Activated T-helper 1 cell treated with anti-CD3 and anti-CD28 coated beads, Interleukin-12 subunit alpha, Interleukin-12 subunit beta, Interleukin-2, Interleukin-4 antibody, amounts not matched to agents 30 ng/mL and 10 ng/mL and 1 ng/mL, durations not matched to agents 14 hours and 24 hours and 36 hours (primary cell): ENCODE data around the gene PPP2R5A. TPM values are rescaled to one million over a fixed set of nuclear protein-coding genes. Genes with fewer than 3 reads are reported as not detected.

Experiments used
- DNase-seq: peaks from one replicate; pipeline ENCODE4 v3.0.0; 2021; ENCODE audit warnings: low spot score
- H3K27ac Mint-ChIP-seq: one replicate; pipeline ENCODE4 v1.8.0; 2021; ENCODE audit warnings: mild to moderate bottlenecking, mixed read lengths
- H3K27me3 Mint-ChIP-seq: one replicate; pipeline ENCODE4 v1.8.0; 2022; ENCODE audit warnings: mild to moderate bottlenecking, moderate library complexity, mixed read lengths; ENCODE audit not compliant: insufficient read depth
- H3K36me3 Mint-ChIP-seq: one replicate; pipeline ENCODE4 v1.8.0; 2021; ENCODE audit warnings: low read depth, mixed read lengths
- H3K4me1 Mint-ChIP-seq: one replicate; pipeline ENCODE4 v1.8.0; 2021; ENCODE audit warnings: low read depth, mixed read lengths
- H3K4me3 Mint-ChIP-seq: one replicate; pipeline ENCODE4 v1.8.0; 2021; ENCODE audit warnings: mild to moderate bottlenecking, moderate library complexity, mixed read lengths
- H3K9me3 Mint-ChIP-seq: one replicate; pipeline ENCODE4 v1.8.0; 2021; ENCODE audit warnings: mixed read lengths
- intact Hi-C: fragments of 100-400 bp; cut with micrococcal nuclease; formaldehyde crosslinking; loops from one replicate; pipeline ENCODE4 v1.15.1; 2024
- total RNA-seq: library from RNA; stranded (reverse); gene quantifications from 2 replicates; pipeline ENCODE4 v1.2.3, GENCODE V29; 2022

PPP2R5A gene
- total RNA-seq, 1 donor from 2014 or later = 46.4 TPM

DNA sequence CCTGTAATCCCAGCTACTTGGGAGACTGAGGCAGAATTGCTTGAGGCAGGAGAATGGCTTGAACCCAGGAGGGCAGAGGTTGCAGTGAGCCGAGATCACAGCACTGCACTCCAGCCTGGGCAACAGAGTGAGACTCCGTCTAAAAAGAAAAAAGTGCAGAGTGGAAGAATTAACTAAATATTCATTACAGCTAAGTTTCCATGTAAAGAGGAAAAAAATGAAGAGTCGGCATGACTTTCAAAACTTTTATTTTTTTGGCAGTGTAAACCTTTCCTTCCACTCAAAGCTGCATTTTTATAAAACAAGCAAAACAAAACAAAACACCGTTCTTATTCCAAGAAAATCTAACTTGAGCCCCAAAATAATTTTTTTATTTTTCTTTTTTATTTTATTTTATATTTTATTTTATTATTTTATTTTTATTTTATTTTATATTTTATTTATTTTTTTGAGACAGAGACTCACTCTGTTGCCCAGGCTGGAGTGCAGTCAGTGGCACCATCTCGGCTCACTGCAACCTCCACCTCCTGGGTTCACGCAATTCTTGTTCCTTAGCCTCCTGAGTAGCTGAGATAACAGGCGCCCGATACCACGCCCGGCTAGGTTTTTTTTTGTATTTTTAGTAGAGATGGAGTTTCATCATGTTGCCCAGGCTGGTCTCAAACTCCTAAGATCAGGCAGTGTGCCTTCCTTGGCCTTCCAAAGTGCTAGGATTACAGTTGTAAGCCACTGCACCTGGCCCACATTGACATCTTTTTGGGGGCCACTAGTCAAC is 66.6 kb downstream of the PPP2R5A start:
- intact Hi-C loops = no loop called here
- Mint-ChIP-seq H3K4me1 (no peaks in the 10 kb centered on the region), H3K27me3 (no peaks in the 10 kb centered on the region), H3K9me3 (no peaks in the 10 kb centered on the region), H3K36me3 (peaks cover 31% of the 10 kb centered on the region), H3K4me3 (no peak overlapping the region), H3K27ac (no peak overlapping the region)
- no peak for DNase-seq

DNA sequence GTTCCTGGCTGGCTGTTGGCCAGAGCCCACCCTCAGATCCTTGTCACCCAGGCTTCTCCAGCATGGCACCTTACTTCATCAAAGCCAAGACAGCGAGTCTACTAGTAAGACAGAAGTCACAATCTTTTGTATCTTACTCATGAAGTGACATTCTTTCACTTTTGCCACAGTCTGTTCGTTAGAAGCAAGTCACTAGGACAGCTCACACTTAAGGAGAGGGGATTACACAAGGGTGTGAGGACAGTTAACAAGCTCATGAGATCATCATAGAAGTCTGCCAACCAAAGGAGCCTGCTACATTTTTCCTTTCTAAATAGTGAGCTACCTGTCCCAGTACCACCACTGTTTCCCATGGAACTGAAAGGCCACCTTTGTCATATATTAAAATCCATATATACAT is 68.0 kb downstream of the PPP2R5A start:
- intact Hi-C loops = no loop called here
- Mint-ChIP-seq H3K27ac (no peak overlapping the region), H3K4me1 (peaks cover 2% of the 10 kb centered on the region), H3K4me3 (no peak overlapping the region), H3K36me3 (peaks cover 28% of the 10 kb centered on the region), H3K9me3 (no peaks in the 10 kb centered on the region), H3K27me3 (no peaks in the 10 kb centered on the region)
- no peak for DNase-seq

DNA sequence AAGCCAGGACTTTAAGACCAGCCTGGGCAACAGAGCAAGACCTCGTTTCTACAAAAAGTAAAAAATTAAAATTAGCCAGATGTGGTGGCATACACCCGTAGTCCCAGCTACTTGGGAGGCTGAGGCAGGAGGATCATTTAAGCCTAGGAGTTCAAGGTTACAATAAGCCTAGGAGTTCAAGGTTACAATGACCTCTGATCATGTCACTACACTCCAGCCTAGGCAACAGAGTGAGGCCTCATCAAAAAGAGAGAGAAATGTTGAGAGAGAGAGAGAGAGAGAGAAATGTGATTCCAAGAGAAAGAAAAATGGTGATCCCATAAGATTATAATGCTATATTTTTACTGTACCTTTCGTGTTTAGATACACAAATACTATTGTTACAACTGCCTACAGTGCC is 69.3 kb downstream of the PPP2R5A start:
- Mint-ChIP-seq H3K27ac (no peak overlapping the region), H3K4me1 (peaks cover 12% of the 10 kb centered on the region), H3K9me3 (no peaks in the 10 kb centered on the region), H3K27me3 (no peaks in the 10 kb centered on the region), H3K4me3 (no peak overlapping the region), H3K36me3 (peaks cover 33% of the 10 kb centered on the region)
- intact Hi-C loops = no loop called here
- no peak for DNase-seq

DNA sequence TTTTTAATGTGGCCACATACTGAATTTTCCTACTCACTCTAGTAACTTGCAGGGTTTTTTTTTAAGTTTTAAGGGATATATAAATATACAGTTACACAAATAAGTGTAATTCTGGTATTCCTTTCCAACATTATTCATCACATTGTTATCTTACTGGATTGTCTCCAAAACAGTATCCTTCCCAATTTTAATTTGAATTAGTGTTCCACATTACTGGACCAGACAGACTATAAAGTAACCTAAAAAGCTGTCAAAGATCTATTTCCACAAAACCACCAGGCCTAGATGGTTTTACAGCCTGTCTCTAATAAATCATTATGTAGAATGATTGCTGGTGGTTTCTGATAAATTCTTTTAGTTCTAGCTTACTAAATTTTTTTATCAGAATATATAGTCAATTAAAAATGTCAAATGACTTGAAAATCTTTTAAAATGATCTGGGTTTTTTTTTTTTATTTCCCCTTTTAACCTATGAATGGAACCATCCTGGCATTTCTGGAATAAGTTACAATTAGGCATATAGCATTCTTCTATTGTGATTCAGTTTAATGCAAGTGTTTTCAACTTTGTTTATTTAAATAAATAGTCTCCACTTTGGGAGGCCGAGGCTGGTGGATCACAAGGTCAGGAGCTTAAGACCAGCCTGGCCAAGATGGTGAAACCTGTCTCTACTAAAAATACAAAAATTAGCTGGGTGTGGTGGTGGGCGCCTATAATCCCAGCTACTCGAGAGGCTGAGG is 70.2 kb downstream of the PPP2R5A start:
- Mint-ChIP-seq H3K4me3 (no peak overlapping the region), H3K9me3 (no peaks in the 10 kb centered on the region), H3K27me3 (no peaks in the 10 kb centered on the region), H3K36me3 (peaks cover 36% of the 10 kb centered on the region), H3K4me1 (peaks cover 21% of the 10 kb centered on the region), H3K27ac (no peak overlapping the region)
- DNase-seq = no peak
- intact Hi-C loops = no loop called here

DNA sequence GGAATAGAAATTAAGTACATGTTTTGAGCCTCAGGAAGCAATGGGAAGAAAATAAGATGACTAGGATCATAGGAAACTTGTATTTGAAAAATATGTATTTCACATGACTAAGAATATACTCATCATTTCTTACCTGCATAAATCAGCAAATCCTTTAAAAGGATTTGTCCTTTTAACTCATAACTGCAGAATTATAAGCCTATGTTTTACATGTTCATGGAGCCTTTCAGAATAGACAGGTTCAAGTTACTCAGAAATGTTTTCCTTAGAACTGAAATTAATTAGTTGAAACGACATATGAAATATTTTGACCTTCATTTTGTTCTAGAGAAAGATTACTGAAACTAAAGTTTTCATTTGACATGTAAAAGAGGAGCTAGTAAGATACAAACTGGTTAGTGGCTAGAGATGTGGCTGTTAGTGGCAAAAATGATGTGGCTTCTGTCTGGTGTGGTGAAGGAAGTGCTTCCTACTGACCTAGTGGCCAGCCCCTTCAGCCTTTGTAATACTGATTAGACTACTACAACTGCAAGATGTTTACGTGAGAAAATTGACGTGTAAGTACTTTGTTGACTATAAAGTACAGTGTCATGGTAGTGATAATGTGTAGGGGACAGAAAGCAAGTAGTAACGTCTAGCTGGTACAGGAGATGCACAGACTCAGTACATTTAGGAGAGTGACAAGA is 74.7 kb downstream of the PPP2R5A start:
- Mint-ChIP-seq H3K4me1 (peaks cover 21% of the 10 kb centered on the region), H3K9me3 (no peaks in the 10 kb centered on the region), H3K27ac (peak overlapping the region; percentile 60), H3K36me3 (peaks cover 31% of the 10 kb centered on the region), H3K4me3 (no peak overlapping the region), H3K27me3 (no peaks in the 10 kb centered on the region)
- intact Hi-C loops = no loop called here
- no peak for DNase-seq

DNA sequence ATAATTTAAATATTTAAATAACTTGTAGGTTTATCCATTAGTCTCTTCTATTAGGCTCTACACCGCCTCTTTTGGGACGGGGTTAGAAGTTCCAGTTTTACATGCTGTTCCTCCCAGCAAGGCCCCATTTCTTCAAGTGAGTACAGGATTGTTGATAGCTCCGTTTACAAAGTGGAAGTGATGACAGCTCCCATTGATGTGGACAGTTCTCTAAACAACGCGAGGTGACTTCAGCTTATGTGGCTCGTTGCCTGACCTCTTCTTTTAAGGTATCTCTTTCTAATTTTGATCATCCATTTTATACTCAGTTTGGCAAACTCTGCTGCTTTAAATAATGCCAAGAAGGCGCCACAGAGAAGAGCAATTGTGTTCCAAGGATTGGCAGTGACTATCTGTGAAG is 79.8 kb downstream of the PPP2R5A start:
- peaks cover 3% of the 10 kb centered on the region for H3K9me3 Mint-ChIP-seq
- peaks cover 24% of the 10 kb centered on the region for H3K36me3 Mint-ChIP-seq
- H3K27ac Mint-ChIP-seq = no peak overlapping the region
- DNase-seq = no peak
- no peaks in the 10 kb centered on the region for H3K27me3 Mint-ChIP-seq
- H3K4me1 Mint-ChIP-seq = peaks cover 5% of the 10 kb centered on the region
- intact Hi-C loops = loop anchor here (5.0 kb wide), 1 partner anchor 78 kb away; the partner anchor contains the start of gene PPP2R5A
- no peak overlapping the region for H3K4me3 Mint-ChIP-seq

DNA sequence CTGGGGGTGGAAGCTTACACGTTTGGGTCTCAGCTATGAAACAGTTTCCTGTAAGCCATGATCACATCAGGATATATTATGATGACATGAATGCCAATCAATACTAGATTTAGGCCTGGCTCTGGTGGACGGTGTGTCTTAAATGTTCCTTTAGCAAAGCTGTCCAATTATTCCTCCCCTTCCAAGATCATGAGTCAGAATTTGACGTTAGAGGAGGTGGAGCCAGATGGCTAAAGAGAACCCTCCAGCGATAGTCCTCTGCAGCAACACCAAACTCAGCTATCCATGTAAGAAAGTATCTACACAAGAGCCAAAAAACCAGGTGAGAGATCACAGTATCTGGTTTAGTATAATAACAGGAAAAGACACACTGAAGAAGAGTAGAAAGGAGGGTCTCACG is 81.7 kb downstream of the PPP2R5A start:
- Mint-ChIP-seq H3K4me3 (no peak overlapping the region), H3K4me1 (no peaks in the 10 kb centered on the region), H3K9me3 (peaks cover 3% of the 10 kb centered on the region), H3K27ac (no peak overlapping the region), H3K27me3 (no peaks in the 10 kb centered on the region), H3K36me3 (peaks cover 25% of the 10 kb centered on the region)
- no peak for DNase-seq
- intact Hi-C loops = loop anchor here (5.0 kb wide), 1 partner anchor 80 kb away; the partner anchor contains the start of gene PPP2R5A

DNA sequence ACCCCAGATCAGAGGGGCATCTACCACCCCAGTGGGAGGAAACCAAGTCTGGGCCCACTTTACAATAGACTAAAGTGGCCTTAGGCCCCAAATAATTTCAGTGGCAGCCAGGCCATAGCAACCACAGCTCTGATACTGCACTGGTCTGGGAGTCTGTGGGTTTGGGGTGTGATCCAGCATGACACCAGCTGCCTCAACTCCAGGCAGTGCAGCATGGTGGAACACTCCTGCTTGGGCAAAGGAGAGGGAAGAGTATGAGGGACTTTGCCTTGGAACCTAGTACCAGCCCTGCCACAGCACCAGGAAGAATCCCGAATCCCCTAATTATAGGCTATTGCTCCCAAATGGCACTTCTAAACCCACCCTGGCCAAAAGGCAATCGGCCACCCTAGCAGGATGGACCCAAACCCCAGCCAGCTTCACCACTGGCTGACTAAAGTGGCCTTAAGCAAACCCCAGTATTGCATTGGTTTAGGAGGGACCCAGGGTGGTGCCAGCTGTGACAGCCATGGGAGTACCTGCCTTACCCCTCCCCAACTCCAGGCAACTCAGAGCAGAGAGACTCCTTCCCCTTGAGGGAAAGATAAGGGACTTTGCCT is 82.4 kb downstream of the PPP2R5A start:
- intact Hi-C loops = loop anchor here (1.0 to 5.0 kb wide), 7 partner anchors 80 to 687 kb away; partner anchors contain the start of genes DTL, INTS7 and PPP2R5A
- H3K27me3 Mint-ChIP-seq = no peaks in the 10 kb centered on the region
- H3K9me3 Mint-ChIP-seq = peaks cover 3% of the 10 kb centered on the region
- no peaks in the 10 kb centered on the region for H3K4me1 Mint-ChIP-seq
- peaks cover 28% of the 10 kb centered on the region for H3K36me3 Mint-ChIP-seq
- DNase-seq = no peak
- no peak overlapping the region for H3K4me3 Mint-ChIP-seq
- H3K27ac Mint-ChIP-seq = no peak overlapping the region

DNA sequence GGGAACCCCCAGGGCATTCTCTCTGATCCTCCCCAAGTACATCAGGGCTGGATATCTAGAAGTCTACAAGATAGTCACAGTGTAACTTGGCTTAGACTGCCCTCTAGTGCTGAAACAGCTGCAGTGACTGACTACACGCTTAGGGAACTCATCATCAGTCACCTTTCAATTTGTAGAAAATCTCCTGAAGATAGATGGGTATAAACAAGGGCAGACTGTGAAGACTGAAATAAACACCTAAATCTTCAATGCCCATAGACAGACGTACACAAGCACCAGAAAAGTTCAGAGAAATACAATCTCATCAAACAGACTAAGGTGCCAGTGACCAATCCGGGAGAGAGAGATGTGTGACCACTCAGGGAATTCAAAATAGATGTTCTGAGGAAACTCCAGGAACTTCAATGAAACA is 82.9 kb downstream of the PPP2R5A start:
- Mint-ChIP-seq H3K4me1 (no peaks in the 10 kb centered on the region), H3K27me3 (no peaks in the 10 kb centered on the region), H3K27ac (no peak overlapping the region), H3K9me3 (peaks cover 3% of the 10 kb centered on the region), H3K36me3 (peaks cover 28% of the 10 kb centered on the region), H3K4me3 (no peak overlapping the region)
- peak; percentile 48 for DNase-seq
- intact Hi-C loops = loop anchor here (1.0 to 5.0 kb wide), 7 partner anchors 81 to 688 kb away; partner anchors contain the start of genes DTL, INTS7 and PPP2R5A

DNA sequence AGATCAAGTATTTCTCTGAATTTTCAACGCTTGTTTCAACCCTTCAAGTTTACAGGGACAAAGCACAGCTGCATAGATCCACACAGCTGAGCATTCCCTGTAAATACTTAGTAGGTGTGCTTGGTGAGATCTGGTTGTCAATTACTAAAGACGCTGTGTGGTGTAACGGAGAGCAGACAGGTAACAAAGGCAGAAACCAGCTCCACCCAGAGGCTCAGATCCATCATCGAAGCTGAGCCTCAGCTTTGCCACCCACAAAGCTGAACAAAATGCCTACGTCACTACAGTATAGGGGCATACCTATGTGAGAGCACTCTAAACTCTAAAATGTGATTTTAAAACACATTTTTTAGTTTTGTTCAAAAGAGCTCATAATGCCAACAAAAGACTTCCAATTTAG is 90.8 kb downstream of the PPP2R5A start:
- DNase-seq = no peak
- Mint-ChIP-seq H3K9me3 (no peaks in the 10 kb centered on the region), H3K27ac (no peak overlapping the region), H3K27me3 (no peaks in the 10 kb centered on the region), H3K36me3 (peaks cover 48% of the 10 kb centered on the region), H3K4me3 (no peak overlapping the region), H3K4me1 (no peaks in the 10 kb centered on the region)
- intact Hi-C loops = no loop called here

DNA sequence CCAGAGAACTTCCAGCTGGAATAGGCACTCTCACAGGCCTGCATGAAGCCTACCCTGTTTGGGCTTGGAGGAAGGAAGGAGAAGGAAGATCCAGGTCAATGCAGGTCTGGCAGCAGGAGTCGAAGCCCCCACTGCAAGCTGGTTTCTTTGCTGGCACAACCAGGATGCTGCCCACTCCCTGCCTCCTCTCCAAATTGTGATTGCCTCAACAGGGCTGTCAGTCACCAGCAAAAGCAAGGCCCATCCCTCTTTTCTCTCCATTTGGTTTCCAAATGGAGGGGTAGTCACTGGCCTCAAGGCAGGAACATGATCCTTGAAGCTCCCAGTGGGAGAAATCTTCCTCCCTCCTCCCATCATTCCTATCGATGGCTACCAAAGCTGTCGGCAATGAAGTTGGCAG is 92.4 kb downstream of the PPP2R5A start:
- Mint-ChIP-seq H3K27me3 (no peaks in the 10 kb centered on the region), H3K36me3 (peaks cover 36% of the 10 kb centered on the region), H3K27ac (no peak overlapping the region), H3K4me3 (no peak overlapping the region), H3K9me3 (no peaks in the 10 kb centered on the region), H3K4me1 (no peaks in the 10 kb centered on the region)
- no peak for DNase-seq
- intact Hi-C loops = no loop called here

DNA sequence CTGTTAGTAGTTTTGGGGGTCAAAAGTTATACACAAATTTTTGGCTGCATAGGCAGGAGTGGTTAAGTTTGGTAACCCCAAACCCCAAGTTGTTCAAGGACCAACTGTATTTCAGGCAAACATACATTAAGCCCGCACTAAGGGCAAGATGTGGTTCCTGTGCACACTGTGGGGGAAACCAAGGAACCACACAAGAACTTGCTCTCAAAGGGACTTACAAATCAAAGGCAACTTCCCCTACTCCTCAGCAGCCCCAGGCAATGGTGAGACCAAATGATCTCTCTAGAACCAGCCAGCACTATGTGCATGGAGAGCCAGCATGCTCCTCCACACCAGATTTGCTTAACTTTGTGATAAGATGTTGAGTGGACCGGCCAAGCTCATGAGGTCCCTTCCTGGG is 94.2 kb downstream of the PPP2R5A start:
- intact Hi-C loops = no loop called here
- H3K4me3 Mint-ChIP-seq = no peak overlapping the region
- H3K27ac Mint-ChIP-seq = no peak overlapping the region
- no peaks in the 10 kb centered on the region for H3K9me3 Mint-ChIP-seq
- no peaks in the 10 kb centered on the region for H3K27me3 Mint-ChIP-seq
- H3K4me1 Mint-ChIP-seq = no peaks in the 10 kb centered on the region
- DNase-seq = no peak
- H3K36me3 Mint-ChIP-seq = peaks cover 29% of the 10 kb centered on the region
